Measurements from ENCODE around the gene SNX8.

SNX8 gene

GRCh38 chr7:2263176-2263575 lies 51.1 kb downstream of the SNX8 start:
- no peak for TF ChIP-seq CTCF (IDR thresholded peaks at IDR 0.05; ENCODE audit: insufficient read depth, low read depth, low read length, missing control alignments)

GRCh38 chr7:2261611-2262010 lies 52.6 kb downstream of the SNX8 start:
- TF ChIP-seq CTCF (IDR thresholded peaks at IDR 0.05; ENCODE audit: insufficient read depth, low read depth, low read length, missing control alignments) = no peak
- no peak overlapping the region for H3K4me3 ChIP-seq (ENCODE audit: low read depth, low read length)
- peak; percentile 59 for DNase-seq (ENCODE audit: low read depth)

More at GRCh38 chr7:2263176-2263575, 51.1 kb downstream of the SNX8 start:
- no peak for DNase-seq (ENCODE audit: low read depth)
- H3K4me3 ChIP-seq (ENCODE audit: low read depth, low read length) = no peak overlapping the region

- no peak overlapping the region for H3K4me3 ChIP-seq (ENCODE audit: low read depth, low read length)
- TF ChIP-seq CTCF (IDR thresholded peaks at IDR 0.05; ENCODE audit: insufficient read depth, low read depth, low read length, missing control alignments) = no peak
- peak; percentile 24 for DNase-seq (ENCODE audit: low read depth)
Measured at GRCh38 chr7:2260820-2261219, 53.4 kb downstream of the SNX8 start.

- no peak for DNase-seq (ENCODE audit: low read depth)
- H3K4me3 ChIP-seq (ENCODE audit: low read depth, low read length) = peak overlapping the region; percentile 15; the same call in 1 of the 2 replicates
- TF ChIP-seq CTCF (IDR thresholded peaks at IDR 0.05; ENCODE audit: insufficient read depth, low read depth, low read length, missing control alignments) = no peak
Measured at GRCh38 chr7:2259480-2259879, 54.8 kb downstream of the SNX8 start.

GRCh38 chr7:2258661-2259365 lies 55.4 kb downstream of the SNX8 start:
- no peak for TF ChIP-seq CTCF (IDR thresholded peaks at IDR 0.05; ENCODE audit: insufficient read depth, low read depth, low read length, missing control alignments)
- 0 out of 2 replicates have a peak overlapping the region, but pooled peaks have one; percentile 15 for H3K4me3 ChIP-seq (ENCODE audit: low read depth, low read length)
- DNase-seq (ENCODE audit: low read depth) = peak; percentile 84

- no peak for TF ChIP-seq CTCF (IDR thresholded peaks at IDR 0.05; ENCODE audit: insufficient read depth, low read depth, low read length, missing control alignments)
- no peak overlapping the region for H3K4me3 ChIP-seq (ENCODE audit: low read depth, low read length)
- no peak for DNase-seq (ENCODE audit: low read depth)
Measured at GRCh38 chr7:2257651-2258050, 56.6 kb downstream of the SNX8 start.

- no peak for TF ChIP-seq CTCF (IDR thresholded peaks at IDR 0.05; ENCODE audit: insufficient read depth, low read depth, low read length, missing control alignments)
- no peak overlapping the region for H3K4me3 ChIP-seq (ENCODE audit: low read depth, low read length)
- no peak for DNase-seq (ENCODE audit: low read depth)
Measured at GRCh38 chr7:2257046-2257551, 57.1 kb downstream of the SNX8 start.
